Measurements from ENCODE around the gene PREX1. TPM values are rescaled to one million over a fixed set of nuclear protein-coding genes. Genes with fewer than 3 reads are reported as not detected.

The PREX1 gene
- total RNA-seq, 4 donors from 2014 or later = 29.7 to 56.3 (median 46.6) TPM

- no peak for TF ChIP-seq CTCF (IDR thresholded peaks at IDR 0.05; ENCODE audit: low read depth)
Measured at GRCh38 chr20:48741669-48742068, 86.1 kb downstream of the PREX1 start.

GRCh38 chr20:48740712-48741111, 87.1 kb downstream of the PREX1 start:
- TF ChIP-seq CTCF (IDR thresholded peaks at IDR 0.05; ENCODE audit: low read depth) = no peak

- no peak for TF ChIP-seq CTCF (IDR thresholded peaks at IDR 0.05; ENCODE audit: low read depth)
Measured at GRCh38 chr20:48740292-48740649, 87.5 kb downstream of the PREX1 start.

GRCh38 chr20:48739395-48740291, 88.2 kb downstream of the PREX1 start:
- TF ChIP-seq CTCF (IDR thresholded peaks at IDR 0.05; ENCODE audit: low read depth) = no peak

- TF ChIP-seq CTCF (IDR thresholded peaks at IDR 0.05; ENCODE audit: low read depth) = no peak
Measured at GRCh38 chr20:48738399-48739304, 89.1 kb downstream of the PREX1 start.

GRCh38 chr20:48738094-48738398, 89.8 kb downstream of the PREX1 start:
- no peak for TF ChIP-seq CTCF (IDR thresholded peaks at IDR 0.05; ENCODE audit: low read depth)

GRCh38 chr20:48737434-48738093, 90.2 kb downstream of the PREX1 start:
- no peak for TF ChIP-seq CTCF (IDR thresholded peaks at IDR 0.05; ENCODE audit: low read depth)

Data from subcutaneous adipose tissue (tissue), 4 donors.